ENCODE results near the gene VRK3. TPM values are rescaled to one million over a fixed set of nuclear protein-coding genes. Genes with fewer than 3 reads are reported as not detected.
A peak's percentile ranks its signal among the peaks of the same experiment; 100 is the strongest.
"Not testable (repeated sequence)": the region's sequence is repeated elsewhere in the genome, so short reads cannot be mapped to it uniquely, and the experiment has no call there.

Gene VRK3
- total and polyA plus RNA-seq, 5 experiments from 2014 or later: 73.4 to 106 (median 91.8) TPM

GRCh38 chr19:49983645-49984229 lies 41.4 kb downstream of the VRK3 start:
- Mint-ChIP-seq H3K4me3 (no peak overlapping the region), H3K9me3 (peaks cover 0 to 4% (median 0%) of the 10 kb centered on the region in 9 donors), H3K27ac (peak overlapping the region in 1 of 10 donors; percentile 21), H3K36me3 (peaks cover 0 to 51% (median 13%) of the 10 kb centered on the region in 3 donors), H3K27me3 (no peaks in the 10 kb centered on the region), H3K4me1 (peaks cover 0 to 6% (median 2%) of the 10 kb centered on the region in 4 donors)
- DNase-seq (peak; percentile 52 to 87 (median 72)), ATAC-seq (peak; percentile 78)
- POLR2A ChIA-PET: interaction anchor here (1.1 to 1.5 kb wide), 2 partner anchors 45 to 54 kb away, joined by 3 to 9 read pairs; partner anchors contain the start of genes ATF5 and NUP62

GRCh38 chr19:49981603-49982593 lies 43.3 kb downstream of the VRK3 start:
- peaks cover 0 to 55% (median 6%) of the 10 kb centered on the region in 3 donors for H3K36me3 Mint-ChIP-seq
- H3K4me3 Mint-ChIP-seq: no peak overlapping the region
- no peaks in the 10 kb centered on the region for H3K27me3 Mint-ChIP-seq
- H3K27ac Mint-ChIP-seq: peak overlapping the region in 1 of 10 donors; percentile 43
- POLR2A ChIA-PET: no interaction called here
- peaks cover 0 to 4% (median 1%) of the 10 kb centered on the region in 4 donors for H3K4me1 Mint-ChIP-seq
- ATAC-seq (no peak), DNase-seq (peak in 1 of 10 donors; percentile 23)
- H3K9me3 Mint-ChIP-seq: no peaks in the 10 kb centered on the region

- POLR2A ChIA-PET: interaction anchor here (0.6 kb wide), 1 partner anchor 49 kb away, joined by 4 read pairs; no protein-coding TSS in a partner anchor
- Mint-ChIP-seq H3K27me3 (no peaks in the 10 kb centered on the region), H3K4me3 (no peak overlapping the region), H3K27ac (no peak overlapping the region), H3K9me3 (no peaks in the 10 kb centered on the region), H3K36me3 (peaks cover 0 to 57% (median 11%) of the 10 kb centered on the region in 3 donors), H3K4me1 (peaks cover 0 to 6% (median 2%) of the 10 kb centered on the region in 4 donors)
- ATAC-seq (no peak), DNase-seq (peak in 1 of 10 donors; percentile 9)
Measured at GRCh38 chr19:49978324-49978723, 46.8 kb downstream of the VRK3 start.

- peak in 1 of 10 donors; percentile 50 for DNase-seq
- Mint-ChIP-seq H3K9me3 (no peaks in the 10 kb centered on the region), H3K4me3 (no peak overlapping the region), H3K36me3 (peaks cover 0 to 57% (median 13%) of the 10 kb centered on the region in 3 donors), H3K27ac (peak overlapping the region in 1 of 10 donors; percentile 43), H3K27me3 (no peaks in the 10 kb centered on the region), H3K4me1 (peaks cover 0 to 9% (median 2%) of the 10 kb centered on the region in 4 donors)
- ATAC-seq: no peak
- POLR2A ChIA-PET: interaction anchor here (0.6 kb wide), 1 partner anchor 48 kb away, joined by 4 read pairs; no protein-coding TSS in a partner anchor
Measured at GRCh38 chr19:49977881-49978280, 47.3 kb downstream of the VRK3 start.

- POLR2A ChIA-PET: no interaction called here
- Mint-ChIP-seq H3K4me3 (no peak overlapping the region), H3K27ac (peak overlapping the region in 2 of 10 donors; percentile 11 to 45), H3K36me3 (peaks cover 0 to 57% (median 13%) of the 10 kb centered on the region in 3 donors), H3K9me3 (no peaks in the 10 kb centered on the region), H3K27me3 (no peaks in the 10 kb centered on the region), H3K4me1 (peaks cover 0 to 6% (median 2%) of the 10 kb centered on the region in 4 donors)
- DNase-seq (peak in 1 of 10 donors; percentile 32), ATAC-seq (no peak)
Measured at GRCh38 chr19:49977076-49977475, 48.1 kb downstream of the VRK3 start.

- peaks cover 0 to 52% (median 10%) of the 10 kb centered on the region in 3 donors for H3K36me3 Mint-ChIP-seq
- no peaks in the 10 kb centered on the region for H3K27me3 Mint-ChIP-seq
- no peak overlapping the region for H3K4me3 Mint-ChIP-seq
- ATAC-seq (no peak), DNase-seq (peak in 1 of 10 donors; percentile 21)
- no peaks in the 10 kb centered on the region for H3K9me3 Mint-ChIP-seq
- H3K27ac Mint-ChIP-seq: no peak overlapping the region
- H3K4me1 Mint-ChIP-seq: peaks cover 0 to 6% (median 2%) of the 10 kb centered on the region in 4 donors
- POLR2A ChIA-PET: no interaction called here
Measured at GRCh38 chr19:49976496-49976895, 48.7 kb downstream of the VRK3 start.

GRCh38 chr19:49975051-49975450 lies 50.1 kb downstream of the VRK3 start:
- no peaks in the 10 kb centered on the region for H3K9me3 Mint-ChIP-seq
- H3K27ac Mint-ChIP-seq: peak overlapping the region in 1 of 10 donors; percentile 39
- POLR2A ChIA-PET: no interaction called here
- H3K4me3 Mint-ChIP-seq: no peak overlapping the region
- H3K36me3 Mint-ChIP-seq: peaks cover 0 to 39% (median 10%) of the 10 kb centered on the region in 3 donors
- H3K4me1 Mint-ChIP-seq: peaks cover 0 to 6% (median 2%) of the 10 kb centered on the region in 4 donors
- DNase-seq (peak in 1 of 10 donors; percentile 26), ATAC-seq (no peak)
- no peaks in the 10 kb centered on the region for H3K27me3 Mint-ChIP-seq

- H3K4me3 Mint-ChIP-seq: no peak overlapping the region
- ATAC-seq (no peak), DNase-seq (peak in 1 of 10 donors; percentile 15)
- POLR2A ChIA-PET: interaction anchor here (0.7 kb wide), 1 partner anchor 1368 kb away, joined by 4 read pairs; no protein-coding TSS in a partner anchor
- peak overlapping the region in 2 of 10 donors; percentile 7 to 88 for H3K27ac Mint-ChIP-seq
- H3K27me3 Mint-ChIP-seq: no peaks in the 10 kb centered on the region
- peaks cover 0 to 38% (median 10%) of the 10 kb centered on the region in 3 donors for H3K36me3 Mint-ChIP-seq
- peaks cover 0 to 6% (median 3%) of the 10 kb centered on the region in 4 donors for H3K4me1 Mint-ChIP-seq
- H3K9me3 Mint-ChIP-seq: no peaks in the 10 kb centered on the region
Measured at GRCh38 chr19:49973987-49974386, 51.2 kb downstream of the VRK3 start.

DNA sequence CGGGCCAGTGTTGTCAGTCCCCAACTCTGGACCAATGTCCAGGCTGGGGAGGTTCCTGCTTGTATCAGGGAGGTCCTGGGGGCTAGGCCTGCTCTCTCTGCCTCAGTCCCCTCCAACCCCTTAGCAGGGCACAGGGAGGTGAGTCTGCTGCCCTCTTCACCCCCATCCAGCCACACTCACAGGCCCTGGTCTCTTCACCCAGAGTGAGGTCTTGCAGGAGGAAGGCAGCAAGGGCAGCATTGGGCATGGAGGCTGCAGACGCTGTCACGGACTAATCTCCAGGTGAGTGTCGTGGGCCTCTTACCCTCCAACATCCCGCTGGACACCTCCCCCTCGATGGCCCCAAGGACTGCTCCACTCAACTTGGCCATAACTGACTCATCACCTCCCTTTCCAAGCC lies 52.3 kb downstream of the VRK3 start:
- ATAC-seq (no peak), DNase-seq (peak in 1 of 10 donors; percentile 57)
- Mint-ChIP-seq H3K27ac (peak overlapping the region in 3 of 10 donors; percentile 31 to 88 (median 58)), H3K27me3 (peaks cover 0 to 5% (median 0%) of the 10 kb centered on the region in 5 donors), H3K9me3 (no peaks in the 10 kb centered on the region), H3K36me3 (peaks cover 0 to 29% (median 10%) of the 10 kb centered on the region in 3 donors), H3K4me1 (peaks cover 0 to 6% (median 3%) of the 10 kb centered on the region in 4 donors), H3K4me3 (no peak overlapping the region)
- POLR2A ChIA-PET: no interaction called here

DNA sequence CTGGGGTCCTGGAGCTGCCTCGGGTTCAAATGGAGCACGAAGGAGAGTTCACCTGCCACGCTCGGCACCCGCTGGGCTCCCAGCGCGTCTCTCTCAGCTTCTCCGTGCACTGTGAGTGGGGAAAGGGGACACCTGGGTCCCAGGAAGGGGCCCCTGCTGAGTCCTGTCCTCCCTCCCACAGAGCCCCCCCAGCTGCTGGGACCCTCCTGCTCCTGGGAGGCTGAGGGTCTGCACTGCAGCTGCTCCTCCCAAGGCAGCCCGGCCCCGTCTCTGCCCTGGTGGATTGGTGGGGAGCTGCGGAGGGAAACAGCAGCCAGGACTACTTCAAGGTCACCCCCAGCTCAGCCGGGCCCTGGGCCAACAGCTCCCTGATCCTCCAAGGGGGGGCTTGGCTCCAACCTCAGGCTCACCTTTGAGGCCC lies 53.2 kb downstream of the VRK3 start:
- no peak overlapping the region for H3K27ac Mint-ChIP-seq
- POLR2A ChIA-PET: no interaction called here
- H3K36me3 Mint-ChIP-seq: peaks cover 0 to 22% (median 7%) of the 10 kb centered on the region in 3 donors
- H3K4me1 Mint-ChIP-seq: peaks cover 0 to 6% (median 4%) of the 10 kb centered on the region in 4 donors
- H3K27me3 Mint-ChIP-seq: peaks cover 0 to 6% (median 2%) of the 10 kb centered on the region in 5 donors
- no peaks in the 10 kb centered on the region for H3K9me3 Mint-ChIP-seq
- no peak overlapping the region for H3K4me3 Mint-ChIP-seq
- DNase-seq (peak in 1 of 10 donors; percentile 57), ATAC-seq (no peak)

DNA sequence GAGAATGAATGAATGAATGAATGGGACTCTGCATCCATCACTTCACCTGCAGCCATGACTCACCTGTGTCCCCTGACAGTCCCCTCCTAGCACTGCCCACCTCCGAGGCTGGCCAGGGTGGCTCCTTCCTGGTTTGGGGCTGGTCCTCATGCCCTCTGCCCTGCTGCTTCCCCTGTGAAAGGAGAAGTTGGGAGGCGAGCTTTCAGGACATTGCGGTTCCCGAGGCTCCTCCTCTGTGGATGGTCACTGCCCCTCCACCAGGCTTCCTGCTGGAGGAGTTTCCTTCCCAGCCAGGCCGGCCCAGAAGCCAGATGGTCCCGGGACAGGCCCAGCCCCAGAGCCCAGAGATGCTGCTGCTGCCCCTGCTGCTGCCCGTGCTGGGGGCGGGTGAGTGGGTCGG lies 55.8 kb downstream of the VRK3 start:
- DNase-seq, POLR2A ChIA-PET, H3K4me3 Mint-ChIP-seq, H3K27ac Mint-ChIP-seq, H3K4me1 Mint-ChIP-seq, ATAC-seq, H3K36me3 Mint-ChIP-seq, H3K9me3 Mint-ChIP-seq: not testable (repeated sequence)
- peaks cover 0 to 15% (median 5%) of the 10 kb centered on the region in 5 donors for H3K27me3 Mint-ChIP-seq

DNA sequence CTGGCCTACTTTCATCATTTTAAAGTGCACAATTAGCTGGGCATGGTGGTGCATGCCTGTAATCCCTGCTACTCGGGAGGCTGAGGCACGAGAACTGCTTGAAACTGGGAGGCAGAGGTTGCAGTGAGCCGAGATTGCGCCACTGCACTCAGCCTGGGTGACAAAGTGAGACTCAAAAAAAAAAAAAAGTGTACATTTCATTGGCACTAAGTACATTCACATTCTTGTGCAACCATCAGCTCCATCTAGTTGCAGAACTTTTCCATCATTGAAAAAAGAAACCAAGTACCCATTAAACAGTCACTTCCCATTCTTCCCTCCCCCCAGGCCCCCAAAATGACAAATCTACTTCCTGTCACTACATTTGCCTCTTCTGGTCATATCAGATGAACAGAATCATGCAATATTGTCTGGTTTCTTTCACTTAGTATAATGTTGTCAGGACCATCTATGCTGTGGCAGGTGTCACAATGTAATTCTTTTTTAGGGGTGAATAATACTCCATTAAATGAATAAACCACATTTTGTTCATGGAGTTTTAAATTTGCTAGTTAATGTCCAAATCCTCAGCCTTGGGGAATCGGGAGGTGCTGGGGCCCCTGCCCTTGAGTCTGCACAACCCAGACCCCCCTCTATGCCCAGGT lies 56.8 kb downstream of the VRK3 start:
- POLR2A ChIA-PET: no interaction called here
- no peak overlapping the region for H3K27ac Mint-ChIP-seq
- ATAC-seq: no peak
- H3K4me1 Mint-ChIP-seq: peaks cover 0 to 9% (median 2%) of the 10 kb centered on the region in 4 donors
- H3K4me3 Mint-ChIP-seq: no peak overlapping the region
- peaks cover 0 to 20% (median 8%) of the 10 kb centered on the region in 5 donors for H3K27me3 Mint-ChIP-seq
- peaks cover 0 to 3% (median 2%) of the 10 kb centered on the region in 3 donors for H3K36me3 Mint-ChIP-seq
- peaks cover 0 to 3% (median 0%) of the 10 kb centered on the region in 9 donors for H3K9me3 Mint-ChIP-seq
- DNase-seq: no peak
